Ectodermal cell (in vitro differentiated cells): ENCODE measurements around the gene GALNT18.

Source experiments
- H3K27ac ChIP-seq: 2 replicates; pipeline ENCODE4 v1.7.0; 2013; ENCODE audit warnings: mild to moderate bottlenecking, low read depth, low read length; ENCODE audit not compliant: insufficient read depth, poor library complexity, severe bottlenecking
- H3K27me3 ChIP-seq: 2 replicates; pipeline ENCODE4 v1.7.0; 2013; ENCODE audit warnings: mild to moderate bottlenecking, low read length; ENCODE audit not compliant: insufficient read depth, control insufficient read depth, poor library complexity, severe bottlenecking
- H3K36me3 ChIP-seq: one replicate; pipeline ENCODE4 v1.7.0; 2013; ENCODE audit warnings: low read length; ENCODE audit not compliant: control insufficient read depth, insufficient read depth
- H3K4me1 ChIP-seq: one replicate; pipeline ENCODE4 v1.7.0; 2013; ENCODE audit warnings: low read length; ENCODE audit not compliant: control insufficient read depth, insufficient read depth
- H3K4me3 ChIP-seq: 2 replicates; pipeline ENCODE4 v1.7.0; 2013; ENCODE audit warnings: low read depth, low read length, control low read depth; ENCODE audit not compliant: insufficient read depth
- H3K9me3 ChIP-seq: 2 replicates; pipeline ENCODE4 v1.7.0; 2013; ENCODE audit warnings: mild to moderate bottlenecking, low read length, moderate library complexity; ENCODE audit not compliant: control insufficient read depth
- WGBS, 2 experiments: methylation state at CpG; one replicate each; pipeline ENCODE4 v1.1.7; 2013; ENCODE audit warnings: missing lambda C conversion rate in 2 of 2; 5-methylcytosine and 5-hydroxymethylcytosine counted together

The GALNT18 gene

DNA sequence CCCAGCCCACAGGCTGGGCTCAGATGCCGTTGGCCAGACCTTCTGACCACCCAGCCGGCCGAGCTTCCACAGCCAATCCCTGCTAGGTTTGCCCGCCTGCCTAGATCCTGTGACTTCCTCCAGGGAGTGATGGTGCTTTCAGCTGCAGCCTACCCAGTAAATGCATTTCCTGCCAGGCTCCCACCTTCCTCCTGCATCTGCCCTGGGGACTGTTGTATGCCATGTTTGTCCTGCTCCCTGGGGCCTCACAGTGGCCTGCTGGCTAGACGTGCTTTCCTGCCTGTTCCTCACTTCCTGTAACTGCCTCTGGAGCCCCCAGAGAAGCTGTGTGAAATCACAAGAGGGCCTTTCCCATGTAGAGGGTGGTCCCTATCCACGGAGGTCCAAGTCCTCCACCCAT, 86.2 kb downstream of the GALNT18 start:
- Histone ChIP-seq H3K9me3 (no peaks in the 10 kb centered on the region), H3K27ac (no peak overlapping the region)
- WGBS, 2 experiments, result 90% methylated on average over 6 of the region's 6 CpGs

DNA sequence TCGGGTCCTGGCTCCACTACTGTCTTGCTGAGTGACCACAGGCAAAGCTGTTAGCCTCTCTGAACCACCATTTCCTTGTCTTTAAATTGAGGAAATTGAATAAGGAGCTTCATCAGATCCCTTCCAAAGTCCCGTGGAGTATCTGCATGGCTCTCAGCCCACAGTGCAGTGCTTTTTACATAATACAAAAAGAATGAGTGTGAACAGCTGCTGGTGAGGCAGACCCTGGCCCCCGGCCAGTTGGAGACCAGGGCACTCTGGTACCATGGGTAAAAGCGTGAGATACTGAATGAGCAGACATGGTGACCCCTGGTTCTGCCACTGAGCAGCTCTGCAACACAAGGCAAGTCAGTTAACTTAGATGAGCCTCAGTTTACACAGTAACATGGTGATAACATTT, 86.8 kb downstream of the GALNT18 start:
- Histone ChIP-seq H3K4me1 (peaks cover 9% of the 10 kb centered on the region), H3K27me3 (no peaks in the 10 kb centered on the region), H3K4me3 (no peak overlapping the region), H3K36me3 (no peaks in the 10 kb centered on the region), H3K9me3 (no peaks in the 10 kb centered on the region), H3K27ac (no peak overlapping the region)
- 94 to 96% methylated on average over 4 of the region's 4 CpGs for WGBS, 2 experiments

More for the DNA sequence above, 86.2 kb downstream of the GALNT18 start:
- peaks cover 9% of the 10 kb centered on the region for H3K4me1 ChIP-seq
- H3K4me3 ChIP-seq, result no peak overlapping the region
- H3K36me3 ChIP-seq, result no peaks in the 10 kb centered on the region
- H3K27me3 ChIP-seq, result no peaks in the 10 kb centered on the region

GRCh38 chr11:11533751-11534150, 88.1 kb downstream of the GALNT18 start:
- Histone ChIP-seq H3K36me3 (no peaks in the 10 kb centered on the region), H3K27ac (no peak overlapping the region), H3K9me3 (no peaks in the 10 kb centered on the region), H3K4me1 (peaks cover under 1% of the 10 kb centered on the region), H3K4me3 (no peak overlapping the region), H3K27me3 (no peaks in the 10 kb centered on the region)
- 85% methylated on average over 7 of the region's 7 CpGs for WGBS, 2 experiments

DNA sequence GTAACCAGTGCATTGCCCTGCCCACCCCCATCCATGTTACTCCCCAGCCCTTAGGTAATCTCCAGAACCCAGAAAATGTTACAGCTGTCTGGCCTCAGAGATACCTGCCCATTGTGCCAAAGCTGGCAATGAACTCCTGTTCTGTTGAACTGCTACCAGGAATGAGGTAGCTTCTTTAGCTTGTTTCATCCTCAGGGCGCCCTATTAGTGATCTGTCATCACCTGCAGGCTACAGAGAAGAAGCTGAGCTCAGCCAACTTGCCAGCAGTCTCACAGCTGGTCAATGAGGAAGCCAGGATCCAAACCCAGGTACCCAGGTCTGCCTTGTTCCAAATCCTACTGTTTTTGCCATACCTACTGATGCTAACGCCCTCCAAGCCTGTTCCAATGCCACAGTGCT, 88.7 kb downstream of the GALNT18 start:
- Histone ChIP-seq H3K27me3 (no peaks in the 10 kb centered on the region), H3K9me3 (no peaks in the 10 kb centered on the region), H3K4me1 (no peaks in the 10 kb centered on the region), H3K36me3 (no peaks in the 10 kb centered on the region), H3K4me3 (no peak overlapping the region), H3K27ac (no peak overlapping the region)
- 88 to 92% methylated on average over 2 of the region's 2 CpGs for WGBS, 2 experiments

GRCh38 chr11:11532574-11532973, 89.2 kb downstream of the GALNT18 start:
- no peaks in the 10 kb centered on the region for H3K27me3 ChIP-seq
- H3K36me3 ChIP-seq, result no peaks in the 10 kb centered on the region
- no peak overlapping the region for H3K4me3 ChIP-seq
- WGBS, 2 experiments, result 85 to 96% methylated on average over 2 of the region's 2 CpGs
- no peaks in the 10 kb centered on the region for H3K4me1 ChIP-seq
- no peak overlapping the region for H3K27ac ChIP-seq
- H3K9me3 ChIP-seq, result no peaks in the 10 kb centered on the region

DNA sequence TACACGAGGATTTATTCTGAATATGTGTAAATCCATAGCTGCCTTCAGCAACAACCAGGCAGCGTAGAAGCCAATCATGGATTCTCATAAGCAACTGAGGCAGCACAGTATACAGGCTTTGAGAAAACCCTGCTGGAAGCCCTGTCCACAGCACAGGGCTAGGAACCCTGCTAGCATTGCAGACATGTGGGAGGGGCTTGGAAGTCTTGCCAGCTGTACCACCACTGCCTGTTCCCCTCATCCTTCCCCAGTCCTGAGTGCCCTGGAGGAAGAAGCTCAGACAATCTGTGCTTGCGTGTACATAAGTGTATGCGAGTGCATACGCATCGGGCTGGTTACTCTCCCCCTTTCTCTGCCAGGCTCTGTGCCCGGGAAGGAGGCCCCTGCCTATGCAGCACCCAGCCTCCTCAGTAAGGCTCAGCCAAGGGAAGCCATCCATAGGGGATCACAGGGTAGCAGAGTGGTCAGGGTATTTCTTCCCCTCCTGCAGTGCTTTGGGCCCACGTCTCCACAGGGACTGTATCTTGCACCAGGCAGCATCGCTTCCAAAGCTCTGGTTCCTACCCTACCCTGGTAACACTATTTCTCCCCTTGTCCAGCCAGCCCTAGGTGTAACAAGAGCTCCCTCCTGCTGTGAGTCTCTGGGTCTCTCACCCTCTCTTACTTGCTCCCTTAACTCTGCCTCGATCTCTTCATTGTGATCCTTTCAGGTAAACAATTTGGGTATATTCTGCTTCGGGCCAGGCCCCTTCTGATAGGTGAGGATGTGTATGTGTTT, 90.5 kb downstream of the GALNT18 start:
- Histone ChIP-seq H3K9me3 (no peaks in the 10 kb centered on the region), H3K4me1 (no peaks in the 10 kb centered on the region), H3K4me3 (no peak overlapping the region), H3K27ac (no peak overlapping the region), H3K27me3 (no peaks in the 10 kb centered on the region), H3K36me3 (no peaks in the 10 kb centered on the region)
- WGBS, 2 experiments, result 89 to 91% methylated on average over 11 of the region's 11 CpGs

DNA sequence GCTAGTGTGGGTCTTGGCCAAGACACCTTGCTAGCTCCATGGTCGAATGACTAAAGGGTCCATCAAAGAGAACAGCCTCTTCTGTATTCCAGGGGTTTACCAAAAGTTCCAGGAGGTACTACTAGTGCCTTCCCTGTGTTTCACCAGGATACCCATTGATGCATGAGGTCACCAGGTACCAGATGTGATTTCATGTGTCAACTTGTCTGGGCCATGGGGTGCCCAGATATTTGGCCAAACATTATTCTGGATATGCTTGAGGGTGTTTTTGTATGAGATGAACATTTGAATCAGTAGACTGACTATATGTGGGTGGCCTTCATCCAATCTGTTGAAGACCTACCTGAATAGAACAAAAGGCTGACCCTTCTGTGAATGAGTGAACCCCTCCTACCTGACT, 92.8 kb downstream of the GALNT18 start:
- 39 to 45% methylated on average over 1 of the region's 1 CpG for WGBS, 2 experiments
- Histone ChIP-seq H3K27me3 (no peaks in the 10 kb centered on the region), H3K36me3 (no peaks in the 10 kb centered on the region), H3K4me1 (no peaks in the 10 kb centered on the region), H3K27ac (no peak overlapping the region), H3K4me3 (no peak overlapping the region), H3K9me3 (no peaks in the 10 kb centered on the region)

DNA sequence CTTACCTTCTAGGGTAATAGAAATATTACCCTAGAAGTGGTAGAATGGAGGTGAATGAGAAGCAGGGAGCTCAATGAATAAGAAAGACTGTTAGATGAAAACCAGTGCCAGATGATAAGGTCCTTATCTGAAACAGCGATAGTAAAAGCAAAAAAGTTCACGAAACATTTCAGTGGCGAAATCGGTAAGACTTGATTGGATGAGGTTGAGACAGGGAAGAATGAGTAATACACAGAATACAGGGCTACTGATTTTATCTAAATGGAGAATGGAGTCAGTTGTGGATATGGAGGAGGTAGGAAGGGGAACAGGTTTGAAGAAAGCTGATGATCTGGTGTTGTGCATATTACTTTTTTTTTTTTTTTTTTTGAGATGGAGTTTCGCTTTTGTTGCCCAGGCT, 96.5 kb downstream of the GALNT18 start:
- 84 to 89% methylated on average over 4 to 5 of the region's 5 CpGs for WGBS, 2 experiments
- Histone ChIP-seq H3K4me3 (no peak overlapping the region), H3K27ac (no peak overlapping the region), H3K9me3 (no peaks in the 10 kb centered on the region), H3K4me1 (peaks cover 6% of the 10 kb centered on the region), H3K36me3 (no peaks in the 10 kb centered on the region), H3K27me3 (no peaks in the 10 kb centered on the region)

GRCh38 chr11:11524436-11525061, 97.3 kb downstream of the GALNT18 start:
- peaks cover 7% of the 10 kb centered on the region for H3K4me1 ChIP-seq
- 93 to 95% methylated on average over 5 of the region's 5 CpGs for WGBS, 2 experiments
- no peak overlapping the region for H3K27ac ChIP-seq
- no peaks in the 10 kb centered on the region for H3K27me3 ChIP-seq
- no peak overlapping the region for H3K4me3 ChIP-seq
- H3K36me3 ChIP-seq, result no peaks in the 10 kb centered on the region
- no peaks in the 10 kb centered on the region for H3K9me3 ChIP-seq

GRCh38 chr11:11522591-11522990, 99.2 kb downstream of the GALNT18 start:
- Histone ChIP-seq H3K4me1 (peaks cover 7% of the 10 kb centered on the region), H3K9me3 (no peaks in the 10 kb centered on the region), H3K27ac (no peak overlapping the region), H3K36me3 (no peaks in the 10 kb centered on the region), H3K4me3 (no peak overlapping the region), H3K27me3 (no peaks in the 10 kb centered on the region)
- 95 to 97% methylated on average over 4 of the region's 4 CpGs for WGBS, 2 experiments
